ENCODE results near the gene TUBB3.

DNA sequence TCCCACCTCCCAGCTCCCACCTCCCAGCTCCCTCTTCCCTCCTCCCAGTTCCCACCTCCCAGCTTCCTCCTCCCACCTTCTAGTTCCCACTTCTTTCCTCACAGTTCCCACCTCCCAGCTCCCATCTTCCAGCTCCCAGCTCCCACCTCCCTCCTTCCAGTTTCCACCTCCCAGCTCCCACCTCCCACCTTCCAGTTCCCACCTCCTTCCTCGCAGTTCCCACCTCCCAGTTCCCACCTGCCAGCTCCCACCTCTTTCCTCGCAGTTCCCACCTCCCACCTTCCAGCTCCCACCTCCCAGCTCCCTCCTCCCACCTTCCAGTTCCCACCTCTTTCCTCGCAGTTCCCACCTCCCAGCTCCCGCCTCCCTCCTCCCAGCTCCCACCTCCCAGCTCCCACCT, 14.9 kb upstream of the TUBB3 start:
- TF ChIP-seq, protein P1, sequence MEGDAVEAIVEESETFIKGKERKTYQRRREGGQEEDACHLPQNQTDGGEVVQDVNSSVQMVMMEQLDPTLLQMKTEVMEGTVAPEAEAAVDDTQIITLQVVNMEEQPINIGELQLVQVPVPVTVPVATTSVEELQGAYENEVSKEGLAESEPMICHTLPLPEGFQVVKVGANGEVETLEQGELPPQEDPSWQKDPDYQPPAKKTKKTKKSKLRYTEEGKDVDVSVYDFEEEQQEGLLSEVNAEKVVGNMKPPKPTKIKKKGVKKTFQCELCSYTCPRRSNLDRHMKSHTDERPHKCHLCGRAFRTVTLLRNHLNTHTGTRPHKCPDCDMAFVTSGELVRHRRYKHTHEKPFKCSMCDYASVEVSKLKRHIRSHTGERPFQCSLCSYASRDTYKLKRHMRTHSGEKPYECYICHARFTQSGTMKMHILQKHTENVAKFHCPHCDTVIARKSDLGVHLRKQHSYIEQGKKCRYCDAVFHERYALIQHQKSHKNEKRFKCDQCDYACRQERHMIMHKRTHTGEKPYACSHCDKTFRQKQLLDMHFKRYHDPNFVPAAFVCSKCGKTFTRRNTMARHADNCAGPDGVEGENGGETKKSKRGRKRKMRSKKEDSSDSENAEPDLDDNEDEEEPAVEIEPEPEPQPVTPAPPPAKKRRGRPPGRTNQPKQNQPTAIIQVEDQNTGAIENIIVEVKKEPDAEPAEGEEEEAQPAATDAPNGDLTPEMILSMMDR (IDR thresholded peaks at IDR 0.05 in 8 of 11, conservative IDR thresholded peaks at IDR 0.05 in 3 of 11), result no peak
- TF ChIP-seq POLR2AphosphoS5 (IDR thresholded peaks at IDR 0.05) (no peak), POLR2A (IDR thresholded peaks at IDR 0.05) (no peak)
